GM12875 (cell line): Measurements from ENCODE around the gene MMP23B.

Source experiments
- H3K4me3 ChIP-seq: one replicate; pipeline ENCODE4 v1.5.1; 2011; ENCODE audit warnings: low read depth, low read length, control low read depth
- CTCF ChIP-seq: IDR thresholded peaks from 2 replicates; pipeline ENCODE4 v1.5.1; 2011; ENCODE audit warnings: low read depth, mild to moderate bottlenecking, control low read depth, inconsistent platforms, low read length, moderate library complexity, borderline replicate concordance; ENCODE audit not compliant: insufficient read depth

Gene MMP23B

GRCh38 chr1:1614204-1614953 is 17.6 kb upstream of the MMP23B start:
- H3K4me3 ChIP-seq = peak overlapping the region; percentile 89
- no peak for TF ChIP-seq CTCF

- H3K4me3 ChIP-seq = peak overlapping the region; percentile 89
- no peak for TF ChIP-seq CTCF
Observed at GRCh38 chr1:1614954-1615255, 17.1 kb upstream of the MMP23B start.

- TF ChIP-seq CTCF = 0 out of 2 replicates have a peak, but pooled peaks have one; percentile 6
- H3K4me3 ChIP-seq = peak within 1 kb of the TSS; percentile 89
Observed at GRCh38 chr1:1615256-1616044, 16.5 kb upstream of the MMP23B start, which contains the start of gene MIB2. Gene MIB2, plus strand, starts transcription at chr1:1615500. Its CDS starts 7,953 bp downstream, at chr1:1623453.

GRCh38 chr1:1616045-1616790 is 15.8 kb upstream of the MMP23B start:
- TF ChIP-seq CTCF = no peak
- H3K4me3 ChIP-seq = peak overlapping the region; percentile 89

GRCh38 chr1:1616838-1617237 is 15.1 kb upstream of the MMP23B start:
- no peak for TF ChIP-seq CTCF
- peak overlapping the region; percentile 89 for H3K4me3 ChIP-seq

- H3K4me3 ChIP-seq = no peak overlapping the region
- TF ChIP-seq CTCF = no peak
Observed at GRCh38 chr1:1617516-1617915, 14.5 kb upstream of the MMP23B start.

- TF ChIP-seq CTCF = no peak
- H3K4me3 ChIP-seq = no peak overlapping the region
Observed at GRCh38 chr1:1617925-1618324, 14.0 kb upstream of the MMP23B start.
